ENCODE data around the gene ANAPC1.
"Not testable (repeated sequence)": the region's sequence is repeated elsewhere in the genome, so short reads cannot be mapped to it uniquely, and the experiment has no call there.

The ANAPC1 gene

GRCh38 chr2:111812970-111813622 lies 70.9 kb downstream of the ANAPC1 start:
- DNase-seq (ENCODE audit: low spot score): not testable (repeated sequence)

GRCh38 chr2:111790633-111791032 lies 93.4 kb downstream of the ANAPC1 start:
- DNase-seq (ENCODE audit: low spot score): not testable (repeated sequence)

GRCh38 chr2:111784081-111784480 lies 99.9 kb downstream of the ANAPC1 start:
- not testable (repeated sequence) for DNase-seq (ENCODE audit: low spot score)

- DNase-seq (ENCODE audit: low spot score): not testable (repeated sequence)
These were observed 101.8 kb downstream of the ANAPC1 start for GRCh38 chr2:111782195-111782594.

- not testable (repeated sequence) for DNase-seq (ENCODE audit: low spot score)
These were observed 102.4 kb downstream of the ANAPC1 start for GRCh38 chr2:111781443-111782094.

- DNase-seq (ENCODE audit: low spot score): not testable (repeated sequence)
These were observed 106.8 kb downstream of the ANAPC1 start for GRCh38 chr2:111777155-111777554.

- DNase-seq (ENCODE audit: low spot score): not testable (repeated sequence)
These were observed 107.7 kb downstream of the ANAPC1 start for GRCh38 chr2:111776296-111776695.

- DNase-seq (ENCODE audit: low spot score): not testable (repeated sequence)
These were observed 111.8 kb downstream of the ANAPC1 start for GRCh38 chr2:111772180-111772579.

- DNase-seq (ENCODE audit: low spot score): not testable (repeated sequence)
These were observed 112.9 kb downstream of the ANAPC1 start for GRCh38 chr2:111770916-111771658.

GRCh38 chr2:111768266-111769190 lies 115.5 kb downstream of the ANAPC1 start:
- DNase-seq (ENCODE audit: low spot score): not testable (repeated sequence)

GRCh38 chr2:111767087-111767486 lies 116.9 kb downstream of the ANAPC1 start:
- DNase-seq (ENCODE audit: low spot score): not testable (repeated sequence)

GRCh38 chr2:111766295-111766694 lies 117.7 kb downstream of the ANAPC1 start:
- DNase-seq (ENCODE audit: low spot score): not testable (repeated sequence)

GRCh38 chr2:111764151-111764550 lies 119.8 kb downstream of the ANAPC1 start:
- not testable (repeated sequence) for DNase-seq (ENCODE audit: low spot score)

GRCh38 chr2:111760697-111761284 lies 123.2 kb downstream of the ANAPC1 start:
- DNase-seq (ENCODE audit: low spot score): not testable (repeated sequence)

- not testable (repeated sequence) for DNase-seq (ENCODE audit: low spot score)
These were observed 131.5 kb downstream of the ANAPC1 start for GRCh38 chr2:111752533-111752932.

GRCh38 chr2:111750641-111751040 lies 133.4 kb downstream of the ANAPC1 start:
- not testable (repeated sequence) for DNase-seq (ENCODE audit: low spot score)

- not testable (repeated sequence) for DNase-seq (ENCODE audit: low spot score)
These were observed 135.6 kb downstream of the ANAPC1 start for GRCh38 chr2:111748429-111748828.

- not testable (repeated sequence) for DNase-seq (ENCODE audit: low spot score)
These were observed 136.4 kb downstream of the ANAPC1 start for GRCh38 chr2:111747410-111748115.

- not testable (repeated sequence) for DNase-seq (ENCODE audit: low spot score)
These were observed 139.2 kb downstream of the ANAPC1 start for GRCh38 chr2:111744751-111745150.

GRCh38 chr2:111741517-111741916 lies 142.5 kb downstream of the ANAPC1 start:
- DNase-seq (ENCODE audit: low spot score): not testable (repeated sequence)

Measured in D341Med (cell line).